ENCODE results near the gene C17orf58.
"Not testable (repeated sequence)": the region's sequence is repeated elsewhere in the genome, so short reads cannot be mapped to it uniquely, and the experiment has no call there.

GRCh38 chr17:68020791-68021190 is 24.5 kb upstream of the C17orf58 start:
- TF ChIP-seq CTCF (IDR thresholded peaks at IDR 0.05; ENCODE audit: control extremely low read depth in 1 of 3, insufficient read depth in 1 of 3, low read depth in 1 of 3, low read length in 3 of 3); POLR2A (IDR thresholded peaks at IDR 0.05; ENCODE audit: control extremely low read depth in 1 of 2, low read depth in 2 of 2, low read length in 2 of 2); EZH2 (IDR thresholded peaks at IDR 0.05; ENCODE audit: low read depth, low read length, severe bottlenecking); SUZ12 (IDR thresholded peaks at IDR 0.05; ENCODE audit: low read length); RAD21 (IDR thresholded peaks at IDR 0.05 in 1 of 2, conservative IDR thresholded peaks at IDR 0.05 in 1 of 2; ENCODE audit: low read depth in 2 of 2, low read length in 2 of 2); CEBPB (IDR thresholded peaks at IDR 0.05; ENCODE audit: low read depth, low read length); TAF1 (IDR thresholded peaks at IDR 0.05; ENCODE audit: low read depth, low read length): not testable (repeated sequence)
- TF ChIP-seq, protein P1, sequence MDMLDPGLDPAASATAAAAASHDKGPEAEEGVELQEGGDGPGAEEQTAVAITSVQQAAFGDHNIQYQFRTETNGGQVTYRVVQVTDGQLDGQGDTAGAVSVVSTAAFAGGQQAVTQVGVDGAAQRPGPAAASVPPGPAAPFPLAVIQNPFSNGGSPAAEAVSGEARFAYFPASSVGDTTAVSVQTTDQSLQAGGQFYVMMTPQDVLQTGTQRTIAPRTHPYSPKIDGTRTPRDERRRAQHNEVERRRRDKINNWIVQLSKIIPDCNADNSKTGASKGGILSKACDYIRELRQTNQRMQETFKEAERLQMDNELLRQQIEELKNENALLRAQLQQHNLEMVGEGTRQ (IDR thresholded peaks at IDR 0.05; ENCODE audit: low read length), result not testable (repeated sequence)

Measured in H1 (cell line).